Endodermal cell (in vitro differentiated cells): ENCODE data around the gene GRM4. TPM values are rescaled to one million over a fixed set of nuclear protein-coding genes. Genes with fewer than 3 reads are reported as not detected.

Source experiments
- DNase-seq: peaks from one replicate; pipeline ENCODE4 v3.0.0-alpha.2; 2017
- H3K27ac ChIP-seq: 2 replicates; pipeline ENCODE4 v1.5.1; 2013; ENCODE audit warnings: mild to moderate bottlenecking, low read depth, low read length, moderate library complexity
- H3K27me3 ChIP-seq: 2 replicates; pipeline ENCODE4 v1.6.1; 2013; ENCODE audit warnings: mild to moderate bottlenecking, low read length, moderate library complexity; ENCODE audit not compliant: insufficient read depth, control insufficient read depth, poor library complexity, severe bottlenecking
- H3K36me3 ChIP-seq: 2 replicates; pipeline ENCODE4 v1.7.0; 2013; ENCODE audit warnings: mild to moderate bottlenecking, low read length, moderate library complexity; ENCODE audit not compliant: control insufficient read depth, insufficient read depth
- H3K4me1 ChIP-seq: one replicate; pipeline ENCODE4 v1.7.0; 2013; ENCODE audit warnings: low read length; ENCODE audit not compliant: control insufficient read depth, insufficient read depth
- H3K4me3 ChIP-seq: 2 replicates; pipeline ENCODE4 v1.5.1; 2013; ENCODE audit warnings: mild to moderate bottlenecking, low read length, moderate library complexity
- H3K9ac ChIP-seq: 2 replicates; pipeline ENCODE4 v1.6.1; 2013; ENCODE audit warnings: mild to moderate bottlenecking, low read length, moderate library complexity; ENCODE audit not compliant: poor library complexity, severe bottlenecking; ENCODE audit errors: extremely low read depth
- H3K9me3 ChIP-seq: 2 replicates; pipeline ENCODE4 v1.6.1; 2013; ENCODE audit warnings: mild to moderate bottlenecking, low read length, moderate library complexity; ENCODE audit not compliant: control insufficient read depth
- H3K27ac Mint-ChIP-seq: 2 replicates; pipeline ENCODE4 v1.8.0; 2020; ENCODE audit warnings: mixed read lengths
- H3K27me3 Mint-ChIP-seq: 2 replicates; pipeline ENCODE4 v1.8.0; 2021; ENCODE audit warnings: mild to moderate bottlenecking, mixed read lengths; ENCODE audit not compliant: insufficient read depth
- H3K36me3 Mint-ChIP-seq: 2 replicates; pipeline ENCODE4 v1.8.0; 2020; ENCODE audit warnings: low read depth, mixed read lengths
- H3K4me1 Mint-ChIP-seq: 2 replicates; pipeline ENCODE4 v1.8.0; 2020; ENCODE audit warnings: mixed read lengths
- H3K4me3 Mint-ChIP-seq: 2 replicates; pipeline ENCODE4 v1.8.0; 2020; ENCODE audit warnings: mild to moderate bottlenecking, moderate library complexity, mixed read lengths
- H3K9me3 Mint-ChIP-seq: 2 replicates; pipeline ENCODE4 v1.8.0; 2020; ENCODE audit warnings: mild to moderate bottlenecking, mixed read lengths
- WGBS, 2 experiments: methylation state at CpG; one replicate each; pipeline versions ENCODE4 v1.1.5 to v1.1.7; 2013; ENCODE audit warnings: missing lambda C conversion rate in 2 of 2, mixed read lengths in 1 of 2; ENCODE audit not compliant: insufficient coverage in 1 of 2, insufficient read length in 1 of 2; 5-methylcytosine and 5-hydroxymethylcytosine counted together
- total RNA-seq, 2 donors: library from RNA; stranded (reverse); fragmentation: NEBNext Ultra II Directional in 1 of 2; extraction: Animal tissue kit (Norgen Biotek cat#: 25700) in 1 of 2; gene quantifications; 2 replicates in 1 of 2; 3 replicates in 1 of 2; pipeline ENCODE4 v1.2.1, GENCODE V29; 2021
- TF ChIP-seq, protein P1 (sequence below): fragments of 200-600 bp; sonication (generic); conservative IDR thresholded peaks from 2 replicates; pipeline ENCODE4 v1.5.0; 2021; ENCODE audit warnings: antibody characterized with exemption, mild to moderate bottlenecking

GRM4 gene
- total RNA-seq, 2 donors from 2014 or later = 3.1 to 9.1 TPM

DNA sequence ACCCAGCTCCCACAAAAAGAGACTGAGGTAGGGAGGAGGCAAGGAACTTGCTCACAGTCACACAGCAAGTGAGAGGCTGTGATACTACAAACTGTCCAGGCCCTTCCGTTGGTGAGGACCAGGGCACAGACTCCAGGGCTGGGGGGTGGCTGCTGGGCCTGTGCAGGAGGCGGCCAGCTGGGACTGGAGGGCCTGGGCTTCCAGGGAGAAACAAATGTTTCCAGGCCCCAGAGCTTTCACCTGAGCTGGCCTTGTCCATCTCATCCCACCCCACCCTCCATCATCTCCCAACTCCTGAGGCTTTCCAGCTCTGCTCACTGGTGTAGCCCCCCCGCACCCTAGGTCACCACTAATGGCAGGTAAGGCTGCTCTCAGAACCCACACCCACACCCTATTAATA lies 86.0 kb downstream of the GRM4 start:
- Mint-ChIP-seq H3K9me3 (no peaks in the 10 kb centered on the region), H3K4me1 (peaks cover 4% of the 10 kb centered on the region), H3K36me3 (no peaks in the 10 kb centered on the region), H3K4me3 (no peak overlapping the region), H3K27ac (no peak overlapping the region), H3K27me3 (no peaks in the 10 kb centered on the region)
- no peak for DNase-seq
- TF ChIP-seq, protein P1, sequence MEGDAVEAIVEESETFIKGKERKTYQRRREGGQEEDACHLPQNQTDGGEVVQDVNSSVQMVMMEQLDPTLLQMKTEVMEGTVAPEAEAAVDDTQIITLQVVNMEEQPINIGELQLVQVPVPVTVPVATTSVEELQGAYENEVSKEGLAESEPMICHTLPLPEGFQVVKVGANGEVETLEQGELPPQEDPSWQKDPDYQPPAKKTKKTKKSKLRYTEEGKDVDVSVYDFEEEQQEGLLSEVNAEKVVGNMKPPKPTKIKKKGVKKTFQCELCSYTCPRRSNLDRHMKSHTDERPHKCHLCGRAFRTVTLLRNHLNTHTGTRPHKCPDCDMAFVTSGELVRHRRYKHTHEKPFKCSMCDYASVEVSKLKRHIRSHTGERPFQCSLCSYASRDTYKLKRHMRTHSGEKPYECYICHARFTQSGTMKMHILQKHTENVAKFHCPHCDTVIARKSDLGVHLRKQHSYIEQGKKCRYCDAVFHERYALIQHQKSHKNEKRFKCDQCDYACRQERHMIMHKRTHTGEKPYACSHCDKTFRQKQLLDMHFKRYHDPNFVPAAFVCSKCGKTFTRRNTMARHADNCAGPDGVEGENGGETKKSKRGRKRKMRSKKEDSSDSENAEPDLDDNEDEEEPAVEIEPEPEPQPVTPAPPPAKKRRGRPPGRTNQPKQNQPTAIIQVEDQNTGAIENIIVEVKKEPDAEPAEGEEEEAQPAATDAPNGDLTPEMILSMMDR = no peak
- WGBS, 2 experiments = 88 to 93% methylated on average over 3 of the region's 3 CpGs
- H3K9me3 ChIP-seq = no peaks in the 10 kb centered on the region
- no peaks in the 10 kb centered on the region for H3K36me3 ChIP-seq
- H3K4me1 ChIP-seq = no peaks in the 10 kb centered on the region
- no peaks in the 10 kb centered on the region for H3K27me3 ChIP-seq
- H3K4me3 ChIP-seq = no peak overlapping the region
- H3K9ac ChIP-seq = no peak overlapping the region
- no peak overlapping the region for H3K27ac ChIP-seq

DNA sequence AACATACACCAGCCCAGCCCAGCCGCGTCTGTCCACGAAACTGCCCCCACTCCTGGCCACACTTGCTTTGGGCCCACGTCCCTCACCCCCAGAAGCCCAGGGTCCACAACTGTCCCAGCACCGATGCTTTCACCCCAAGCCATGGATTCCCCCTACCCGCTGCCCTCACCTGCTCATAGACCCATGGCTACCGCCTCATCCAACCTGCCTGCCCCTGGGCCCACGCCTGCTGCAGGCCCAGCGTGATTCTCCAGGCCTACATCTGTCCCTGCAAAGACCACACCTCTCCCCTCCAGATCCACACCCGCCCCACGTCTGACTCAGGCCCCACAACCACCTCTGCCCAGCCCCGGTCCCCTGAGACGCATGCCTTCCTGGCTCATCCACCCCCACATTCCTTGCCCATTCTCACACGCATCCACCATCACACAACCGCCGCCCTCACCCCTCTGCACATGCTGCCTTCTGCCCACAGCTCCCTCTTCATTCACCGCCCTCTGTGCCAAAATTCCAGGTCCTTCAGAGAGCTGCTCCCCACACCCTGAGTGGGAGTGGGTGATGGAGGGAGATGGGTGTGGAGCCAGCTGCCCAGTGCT lies 86.7 kb downstream of the GRM4 start:
- WGBS, 2 experiments = 76 to 83% methylated on average over 5 to 17 of the region's 17 CpGs
- H3K27me3 Mint-ChIP-seq = no peaks in the 10 kb centered on the region
- TF ChIP-seq, protein P1 = no peak
- DNase-seq = no peak
- no peak overlapping the region for H3K27ac Mint-ChIP-seq
- Histone ChIP-seq H3K36me3 (no peaks in the 10 kb centered on the region), H3K27me3 (no peaks in the 10 kb centered on the region), H3K27ac (no peak overlapping the region), H3K4me1 (no peaks in the 10 kb centered on the region), H3K4me3 (no peak overlapping the region), H3K9me3 (no peaks in the 10 kb centered on the region), H3K9ac (no peak overlapping the region)
- H3K4me1 Mint-ChIP-seq = peaks cover 6% of the 10 kb centered on the region
- H3K36me3 Mint-ChIP-seq = no peaks in the 10 kb centered on the region
- H3K9me3 Mint-ChIP-seq = no peaks in the 10 kb centered on the region
- H3K4me3 Mint-ChIP-seq = no peak overlapping the region

DNA sequence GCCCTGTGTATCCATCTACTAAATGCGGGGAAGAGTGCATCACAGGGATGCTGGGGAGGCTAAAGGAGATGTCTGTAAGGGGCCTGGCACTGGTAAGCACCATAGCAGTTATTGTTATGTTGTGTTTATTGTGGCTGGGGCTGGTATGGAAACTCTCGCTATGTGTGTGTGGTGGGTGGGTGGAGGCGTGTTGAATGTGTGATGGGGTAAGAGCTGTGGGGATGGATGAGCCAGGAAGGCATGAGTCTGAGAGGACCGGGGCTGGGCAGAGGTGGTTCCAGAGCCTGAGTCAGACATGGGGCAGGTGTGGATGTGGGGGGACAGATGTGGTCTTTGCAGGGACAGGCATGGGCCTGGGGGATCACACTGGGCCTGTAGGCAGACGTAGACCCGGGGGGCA lies 88.1 kb downstream of the GRM4 start:
- H3K4me1 ChIP-seq = peaks cover 7% of the 10 kb centered on the region
- Mint-ChIP-seq H3K27me3 (no peaks in the 10 kb centered on the region), H3K27ac (no peak overlapping the region), H3K9me3 (no peaks in the 10 kb centered on the region), H3K4me3 (no peak overlapping the region), H3K36me3 (no peaks in the 10 kb centered on the region), H3K4me1 (peaks cover 18% of the 10 kb centered on the region)
- H3K4me3 ChIP-seq = no peak overlapping the region
- no peaks in the 10 kb centered on the region for H3K27me3 ChIP-seq
- WGBS, 2 experiments = 92 to 100% methylated on average over 6 of the region's 6 CpGs
- H3K27ac ChIP-seq = no peak overlapping the region
- H3K9me3 ChIP-seq = no peaks in the 10 kb centered on the region
- no peaks in the 10 kb centered on the region for H3K36me3 ChIP-seq
- TF ChIP-seq, protein P1 = no peak
- H3K9ac ChIP-seq = no peak overlapping the region
- no peak for DNase-seq
